Uterus (tissue), 2 donors: ENCODE measurements around the gene DMAC2.

Experiments used
- CTCF ChIP-seq, 4 experiments: fragments of 200-600 bp in 2 of 4; fragments of 450-650 bp in 2 of 4; sonication (generic) in 2 of 4; IDR thresholded peaks; one replicate each; pipeline ENCODE4 v1.5.1; 2016 to 2019; ENCODE audit warnings: antibody characterized with exemption in 4 of 4, mild to moderate bottlenecking in 2 of 4, moderate library complexity in 1 of 4
- POLR2A ChIP-seq, 2 donors: fragments of 450-650 bp; IDR thresholded peaks; one replicate each; pipeline ENCODE4 v1.6.1; 2016; ENCODE audit warnings: antibody characterized with exemption in 2 of 2, mild to moderate bottlenecking in 1 of 2, moderate library complexity in 1 of 2

DNA sequence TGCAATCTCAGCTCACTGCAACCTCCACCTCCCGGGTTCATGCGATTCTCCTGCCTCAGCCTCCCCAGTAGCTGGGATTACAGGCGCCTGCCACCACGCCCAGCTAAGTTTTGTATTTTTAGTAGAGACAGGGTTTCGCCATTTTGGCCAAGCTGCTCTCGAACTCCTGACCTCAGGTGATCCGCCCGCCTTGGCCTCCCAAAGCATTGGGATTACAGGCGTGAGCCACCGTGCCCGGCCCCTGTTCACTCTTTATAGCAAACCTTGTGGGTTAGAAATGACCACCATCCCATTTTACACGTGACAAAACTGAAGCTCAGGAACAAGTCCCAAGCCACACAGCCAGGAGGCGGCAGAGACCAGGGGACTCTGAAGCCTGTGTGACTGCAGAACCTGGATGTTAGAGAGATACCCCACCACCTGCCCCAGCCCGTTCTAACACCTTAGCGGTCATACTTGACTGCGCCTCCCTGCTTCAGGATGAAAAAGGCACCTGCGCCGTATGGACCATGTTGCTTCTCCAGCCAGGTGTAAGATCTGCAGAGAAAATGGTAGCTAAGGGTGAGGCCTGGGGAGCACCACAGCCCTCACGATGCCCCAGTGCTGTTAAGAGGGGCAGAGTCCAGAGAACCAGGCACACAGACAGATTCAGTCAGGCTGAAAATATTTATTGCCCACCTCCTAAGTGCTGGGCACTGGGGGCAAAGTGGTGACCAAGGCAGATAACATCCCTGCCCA lies 3.6 kb downstream of the DMAC2 start:
- no peak for TF ChIP-seq CTCF (IDR thresholded peaks at IDR 0.05)
- TF ChIP-seq POLR2A (IDR thresholded peaks at IDR 0.05): no peak
